H9 (cell line): Measurements from ENCODE around the gene SWT1. TPM values are rescaled to one million over a fixed set of nuclear protein-coding genes. Genes with fewer than 3 reads are reported as not detected.
"Not testable (repeated sequence)": the region's sequence is repeated elsewhere in the genome, so short reads cannot be mapped to it uniquely, and the experiment has no call there.

Experiments
- DNase-seq: peaks from one replicate; pipeline ENCODE4 v3.0.0-alpha.2; 2017
- H2AFZ ChIP-seq: one replicate; pipeline ENCODE4 v1.6.1; 2013; ENCODE audit warnings: mild to moderate bottlenecking, low read length, control low read depth, moderate library complexity
- H2AK5ac ChIP-seq: 2 replicates; pipeline ENCODE4 v1.6.1; 2013; ENCODE audit warnings: low read length, control low read depth, mixed read lengths; ENCODE audit not compliant: insufficient read length
- H2BK120ac ChIP-seq: one replicate; pipeline ENCODE4 v1.6.1; 2013; ENCODE audit warnings: low read depth, mild to moderate bottlenecking, low read length, control low read depth, inconsistent platforms; ENCODE audit not compliant: poor library complexity, severe bottlenecking
- H2BK12ac ChIP-seq: 2 replicates; pipeline ENCODE4 v1.6.1; 2013; ENCODE audit warnings: low read length, control low read depth, mixed read lengths, low read depth; ENCODE audit not compliant: insufficient read length
- H2BK15ac ChIP-seq: 2 replicates; pipeline ENCODE4 v1.6.1; 2013; ENCODE audit warnings: low read depth, low read length, control low read depth
- H2BK20ac ChIP-seq: one replicate; pipeline ENCODE4 v1.6.1; 2013; ENCODE audit warnings: low read depth, mild to moderate bottlenecking, low read length, control low read depth, inconsistent platforms; ENCODE audit not compliant: poor library complexity, severe bottlenecking
- H2BK5ac ChIP-seq: 2 replicates; pipeline ENCODE4 v1.6.1; 2013; ENCODE audit warnings: low read length, control low read depth, mixed read lengths; ENCODE audit not compliant: insufficient read length
- H3K14ac ChIP-seq: 2 replicates; pipeline ENCODE4 v1.6.1; 2013; ENCODE audit warnings: low read length, control low read depth; ENCODE audit not compliant: insufficient read depth
- H3K18ac ChIP-seq: 2 replicates; pipeline ENCODE4 v1.6.1; 2013; ENCODE audit warnings: low read depth, mild to moderate bottlenecking, mixed read lengths, low read length, control low read depth; ENCODE audit not compliant: insufficient read length
- H3K23ac ChIP-seq: 2 replicates; pipeline ENCODE4 v1.6.1; 2013; ENCODE audit warnings: low read length, control low read depth, mixed read lengths, low read depth; ENCODE audit not compliant: insufficient read length
- H3K23me2 ChIP-seq: 2 replicates; pipeline ENCODE4 v1.6.1; 2013; ENCODE audit warnings: low read depth, mild to moderate bottlenecking, mixed read lengths, low read length, control low read depth; ENCODE audit not compliant: insufficient read length, poor library complexity, severe bottlenecking
- H3K27ac ChIP-seq: 2 replicates; pipeline ENCODE4 v1.5.1; 2013; ENCODE audit warnings: low read length, control low read depth, mixed read lengths, low read depth; ENCODE audit not compliant: insufficient read length
- H3K27me3 ChIP-seq: 2 replicates; pipeline ENCODE4 v1.6.1; 2013; ENCODE audit warnings: low read length, control low read depth, inconsistent platforms; ENCODE audit not compliant: insufficient read depth
- H3K4ac ChIP-seq: 2 replicates; pipeline ENCODE4 v1.6.1; 2013; ENCODE audit warnings: low read depth, mild to moderate bottlenecking, control low read depth, inconsistent platforms, low read length, moderate library complexity
- H3K4me1 ChIP-seq: 2 replicates; pipeline ENCODE4 v1.6.1; 2013; ENCODE audit warnings: low read length, control low read depth, inconsistent platforms; ENCODE audit not compliant: insufficient read depth
- H3K4me2 ChIP-seq: 2 replicates; pipeline ENCODE4 v1.6.1; 2013; ENCODE audit warnings: low read length, control low read depth, mixed read lengths; ENCODE audit not compliant: insufficient read length, insufficient read depth
- H3K56ac ChIP-seq: 2 replicates; pipeline ENCODE4 v1.6.1; 2013; ENCODE audit warnings: low read depth, mild to moderate bottlenecking, mixed read lengths, low read length, control low read depth; ENCODE audit not compliant: insufficient read length
- H3K79me1 ChIP-seq: 2 replicates; pipeline ENCODE4 v1.6.1; 2013; ENCODE audit warnings: low read depth, mild to moderate bottlenecking, moderate library complexity, low read length, control low read depth, inconsistent platforms; ENCODE audit not compliant: insufficient read depth, poor library complexity, severe bottlenecking
- H3K79me2 ChIP-seq: 2 replicates; pipeline ENCODE4 v1.6.1; 2013; ENCODE audit warnings: low read length, control low read depth, inconsistent platforms; ENCODE audit not compliant: insufficient read depth
- H3K9ac ChIP-seq: 2 replicates; pipeline ENCODE4 v1.6.1; 2013; ENCODE audit warnings: low read length, control low read depth, mixed read lengths; ENCODE audit not compliant: insufficient read length; ENCODE audit errors: extremely low read depth
- H3K9me3 ChIP-seq: one replicate; pipeline ENCODE4 v1.6.1; 2013; ENCODE audit warnings: low read depth, low read length, inconsistent platforms; ENCODE audit not compliant: control insufficient read depth
- H3T11ph ChIP-seq: one replicate; pipeline ENCODE4 v1.6.1; 2013; ENCODE audit warnings: mild to moderate bottlenecking, low read length, control low read depth, inconsistent platforms
- H4K20me1 ChIP-seq: one replicate; pipeline ENCODE4 v1.6.1; 2013; ENCODE audit not compliant: control insufficient read depth, insufficient read length, insufficient read depth
- H4K5ac ChIP-seq: 2 replicates; pipeline ENCODE4 v1.6.1; 2013; ENCODE audit warnings: low read depth, mild to moderate bottlenecking, mixed read lengths, low read length, control low read depth; ENCODE audit not compliant: insufficient read length
- H4K8ac ChIP-seq: replicated peaks from 2 replicates; pipeline ENCODE4 v1.6.1; 2013; ENCODE audit warnings: low read length, control low read depth, mixed read lengths, low read depth; ENCODE audit not compliant: insufficient read length
- H4K91ac ChIP-seq: 2 replicates; pipeline ENCODE4 v1.6.1; 2013; ENCODE audit warnings: low read depth, mild to moderate bottlenecking, moderate library complexity, mixed read lengths, low read length, control low read depth; ENCODE audit not compliant: insufficient read length
- H3K27ac Mint-ChIP-seq, 3 experiments: 2 replicates in 2 of 3; 3 replicates in 1 of 3; pipeline ENCODE4 v1.8.0; 2020 to 2021; ENCODE audit warnings: mixed read lengths in 3 of 3, mild to moderate bottlenecking in 1 of 3, moderate library complexity in 1 of 3
- H3K27me3 Mint-ChIP-seq: 2 replicates; pipeline ENCODE4 v1.8.0; 2021; ENCODE audit warnings: low read depth, mild to moderate bottlenecking, moderate library complexity, mixed read lengths
- H3K36me3 Mint-ChIP-seq, 3 experiments: 2 replicates in 2 of 3; 3 replicates in 1 of 3; pipeline ENCODE4 v1.8.0; 2020 to 2021; ENCODE audit warnings: low read depth in 3 of 3, mixed read lengths in 3 of 3; ENCODE audit not compliant: insufficient read depth in 1 of 3
- H3K4me1 Mint-ChIP-seq, 2 experiments: 2 replicates each; pipeline ENCODE4 v1.8.0; 2020; ENCODE audit warnings: mixed read lengths in 2 of 2
- H3K4me3 Mint-ChIP-seq, 2 experiments: 2 replicates in 1 of 2; 3 replicates in 1 of 2; pipeline ENCODE4 v1.8.0; 2020 to 2021; ENCODE audit warnings: mild to moderate bottlenecking in 2 of 2, mixed read lengths in 2 of 2, moderate library complexity in 1 of 2
- H3K9me3 Mint-ChIP-seq, 2 experiments: 2 replicates in 1 of 2; 3 replicates in 1 of 2; pipeline ENCODE4 v1.8.0; 2020; ENCODE audit warnings: mild to moderate bottlenecking in 2 of 2, mixed read lengths in 2 of 2, moderate library complexity in 1 of 2
- WGBS: extraction: QIAGEN DNeasy Blood & Tissue Kit; methylation state at CpG from one replicate; pipeline ENCODE4 v1.1.7; 2013; ENCODE audit warnings: missing lambda C conversion rate, low lambda C conversion rate, mixed read lengths; ENCODE audit not compliant: insufficient read length; ENCODE audit errors: extremely low coverage; 5-methylcytosine and 5-hydroxymethylcytosine counted together
- total RNA-seq: library from RNA; stranded (reverse); gene quantifications from 2 replicates; pipeline ENCODE4 v1.2.1, GENCODE V29; 2021
- TF ChIP-seq, protein P1 (sequence below): fragments of 200-600 bp; sonication (generic); conservative IDR thresholded peaks from 3 replicates; pipeline ENCODE4 v1.8.0; 2021; ENCODE audit warnings: antibody characterized with exemption, mild to moderate bottlenecking

SWT1 gene
- total RNA-seq, 1 experiment from 2014 or later, result 5.2 TPM

DNA sequence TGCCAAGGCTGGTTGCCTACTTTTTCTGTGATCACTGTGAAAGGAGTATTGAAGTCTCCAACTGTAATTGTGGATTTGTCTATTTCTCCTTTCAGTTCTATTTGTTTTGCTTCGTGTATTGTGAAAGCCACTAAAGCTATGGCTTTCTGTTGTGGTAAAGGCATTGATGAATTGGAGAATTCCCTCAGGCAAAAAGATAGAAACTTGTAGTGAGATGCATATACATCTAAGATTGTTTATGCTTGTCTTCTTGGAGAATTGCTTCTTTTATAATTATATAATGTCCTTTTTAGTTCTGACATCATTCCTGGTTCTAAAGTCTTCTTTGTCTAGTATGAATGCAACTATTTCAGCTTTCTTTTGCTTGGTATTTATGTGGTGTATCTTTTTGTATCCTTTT is 36.8 kb downstream of the SWT1 start:
- Histone ChIP-seq H4K5ac (no peak overlapping the region), H3K4ac (no peak overlapping the region), H2BK5ac (no peak overlapping the region), H3K9me3 (no peaks in the 10 kb centered on the region), H3K23me2 (no peaks in the 10 kb centered on the region), H3K18ac (no peak overlapping the region), H3T11ph (no peak overlapping the region), H2BK120ac (no peak overlapping the region), H2BK15ac (no peak overlapping the region), H3K27ac (no peak overlapping the region), H2BK12ac (no peak overlapping the region), H2AFZ (no peak overlapping the region), H3K9ac (no peak overlapping the region), H2BK20ac (no peak overlapping the region), H4K91ac (no peak overlapping the region), H3K56ac (no peak overlapping the region), H4K8ac (no peak overlapping the region), H3K27me3 (no peaks in the 10 kb centered on the region), H3K4me1 (no peaks in the 10 kb centered on the region), H3K4me2 (no peak overlapping the region), H3K14ac (no peak overlapping the region), H3K79me1 (no peaks in the 10 kb centered on the region), H4K20me1 (no peaks in the 10 kb centered on the region), H3K79me2 (no peaks in the 10 kb centered on the region), H2AK5ac (no peak overlapping the region), H3K23ac (no peak overlapping the region)
- Mint-ChIP-seq H3K27me3 (no peaks in the 10 kb centered on the region), H3K27ac (no peak overlapping the region), H3K4me1 (no peaks in the 10 kb centered on the region), H3K9me3 (peaks cover 5 to 12% of the 10 kb centered on the region in 2 experiments), H3K4me3 (no peak overlapping the region), H3K36me3 (peaks cover 7 to 18% (median 17%) of the 10 kb centered on the region in 3 experiments; a peak in 5 of 7 replicates)
- TF ChIP-seq, protein P1, sequence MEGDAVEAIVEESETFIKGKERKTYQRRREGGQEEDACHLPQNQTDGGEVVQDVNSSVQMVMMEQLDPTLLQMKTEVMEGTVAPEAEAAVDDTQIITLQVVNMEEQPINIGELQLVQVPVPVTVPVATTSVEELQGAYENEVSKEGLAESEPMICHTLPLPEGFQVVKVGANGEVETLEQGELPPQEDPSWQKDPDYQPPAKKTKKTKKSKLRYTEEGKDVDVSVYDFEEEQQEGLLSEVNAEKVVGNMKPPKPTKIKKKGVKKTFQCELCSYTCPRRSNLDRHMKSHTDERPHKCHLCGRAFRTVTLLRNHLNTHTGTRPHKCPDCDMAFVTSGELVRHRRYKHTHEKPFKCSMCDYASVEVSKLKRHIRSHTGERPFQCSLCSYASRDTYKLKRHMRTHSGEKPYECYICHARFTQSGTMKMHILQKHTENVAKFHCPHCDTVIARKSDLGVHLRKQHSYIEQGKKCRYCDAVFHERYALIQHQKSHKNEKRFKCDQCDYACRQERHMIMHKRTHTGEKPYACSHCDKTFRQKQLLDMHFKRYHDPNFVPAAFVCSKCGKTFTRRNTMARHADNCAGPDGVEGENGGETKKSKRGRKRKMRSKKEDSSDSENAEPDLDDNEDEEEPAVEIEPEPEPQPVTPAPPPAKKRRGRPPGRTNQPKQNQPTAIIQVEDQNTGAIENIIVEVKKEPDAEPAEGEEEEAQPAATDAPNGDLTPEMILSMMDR, result no peak
- DNase-seq, result no peak
- WGBS, result no CpG with 5 or more reads among the region's 1 CpG

DNA sequence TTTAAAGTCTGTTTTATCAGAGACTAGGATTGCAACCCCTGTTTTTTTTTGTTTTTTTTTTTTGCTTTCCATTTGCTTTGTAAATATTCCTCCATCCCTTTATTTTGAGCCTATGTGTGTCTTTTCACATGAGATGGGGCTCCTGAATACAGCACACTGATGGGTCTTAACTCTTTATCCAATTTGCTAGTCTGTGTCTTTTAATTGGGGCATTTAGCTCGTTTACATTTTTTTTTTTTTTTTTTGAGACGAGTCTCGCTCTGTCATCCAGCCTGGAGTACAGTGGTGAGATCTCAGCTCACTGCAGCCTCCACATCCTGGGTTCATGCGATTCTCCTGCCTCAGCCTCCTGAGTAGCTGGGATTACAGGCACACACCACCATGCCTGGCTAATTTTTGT is 41.7 kb downstream of the SWT1 start:
- H3K14ac ChIP-seq, H3K27me3 ChIP-seq, H3K56ac ChIP-seq, H3K4me1 ChIP-seq, DNase-seq, H4K5ac ChIP-seq, H3K23me2 ChIP-seq, H3K9me3 ChIP-seq, H2AFZ ChIP-seq, H3K4me3 Mint-ChIP-seq, H2BK20ac ChIP-seq, H3T11ph ChIP-seq, H3K23ac ChIP-seq, H2BK12ac ChIP-seq, H2BK120ac ChIP-seq, H3K27ac ChIP-seq, H3K79me1 ChIP-seq, H4K8ac ChIP-seq, H2BK5ac ChIP-seq, H4K91ac ChIP-seq, H3K79me2 ChIP-seq, H3K18ac ChIP-seq, H3K4ac ChIP-seq, H3K9ac ChIP-seq, H2AK5ac ChIP-seq, H2BK15ac ChIP-seq, H3K27me3 Mint-ChIP-seq, H3K4me2 ChIP-seq, H3K4me1 Mint-ChIP-seq, H3K27ac Mint-ChIP-seq, H4K20me1 ChIP-seq: not testable (repeated sequence)
- peaks cover 20 to 35% (median 33%) of the 10 kb centered on the region in 3 experiments for H3K36me3 Mint-ChIP-seq
- no CpG with 5 or more reads among the region's 4 CpGs for WGBS
- H3K9me3 Mint-ChIP-seq, result peaks cover 21 to 26% of the 10 kb centered on the region in 2 experiments
